GOT3 (cell line): ENCODE measurements around the gene MAP3K13.
"Not testable (repeated sequence)": the region's sequence is repeated elsewhere in the genome, so short reads cannot be mapped to it uniquely, and the experiment has no call there.

ENCODE experiments used
- DNase-seq: peaks from one replicate; lab custom pipeline; 2025; ENCODE audit warnings: mixed read lengths; lab: John Stamatoyannopoulos, UW

The MAP3K13 gene

DNA sequence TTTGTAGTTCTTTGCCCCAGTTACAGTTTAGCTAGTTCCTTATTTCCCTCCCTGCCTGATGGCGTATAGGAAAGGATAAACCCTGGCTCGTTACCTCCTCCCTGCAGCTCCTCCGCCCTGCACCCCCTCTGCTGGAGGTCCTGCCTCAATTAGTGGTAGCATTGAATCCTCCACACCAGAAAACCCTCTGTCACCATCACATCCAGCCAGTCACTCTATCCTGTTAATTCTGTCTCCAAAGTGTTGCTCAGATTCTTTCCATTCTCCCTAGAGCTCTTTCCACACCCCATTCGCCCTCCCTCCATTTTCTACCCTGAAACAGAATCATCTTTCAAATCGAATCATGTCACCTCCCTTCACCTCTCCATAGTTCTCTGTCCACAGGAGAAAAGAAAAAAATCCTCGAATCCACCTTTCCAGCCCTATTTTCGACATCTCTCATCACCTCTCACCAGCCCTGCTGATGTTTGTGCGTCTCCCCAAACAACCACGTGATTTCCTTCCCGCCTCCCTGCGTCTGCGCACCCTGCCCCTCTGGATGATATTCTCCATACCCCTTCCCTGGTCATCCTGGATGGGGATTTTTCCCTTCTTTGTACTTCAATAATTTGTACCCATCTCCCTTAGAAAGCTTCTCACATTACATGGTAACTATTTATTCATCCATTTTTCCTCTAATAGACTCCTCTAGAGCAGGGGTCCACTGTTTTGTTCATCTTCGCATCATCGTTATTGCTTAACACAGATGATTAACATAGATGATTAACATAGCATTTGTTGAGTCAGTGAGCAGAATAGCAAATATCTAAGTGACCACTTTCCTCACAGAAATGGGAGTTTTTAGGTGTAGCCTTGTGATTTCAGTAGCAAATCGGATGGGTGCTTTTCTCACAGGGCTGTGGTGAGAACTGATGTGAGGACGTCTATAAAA is 37.1 kb downstream of the MAP3K13 start:
- no peak for DNase-seq

DNA sequence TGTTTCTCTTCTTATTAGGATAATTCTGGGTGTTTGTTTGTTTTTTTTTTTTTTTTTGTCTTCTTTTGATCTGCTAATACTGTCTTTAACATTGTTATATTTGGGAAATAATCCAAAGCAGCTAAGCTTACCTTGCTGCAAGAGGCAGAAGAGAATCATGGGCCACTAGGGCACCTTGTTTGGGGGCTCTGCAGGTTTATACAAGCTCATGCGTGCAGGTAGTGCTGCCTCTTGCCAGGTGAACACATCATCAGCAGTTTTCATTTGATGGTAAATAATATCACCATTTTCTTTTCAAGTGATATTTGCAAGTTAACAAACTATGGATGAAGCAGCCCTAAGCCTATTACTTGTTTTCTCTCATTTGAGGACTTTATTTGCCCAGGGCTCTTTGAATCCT is 37.9 kb downstream of the MAP3K13 start:
- DNase-seq: no peak

- no peak for DNase-seq
Measured at GRCh38 chr3:185401319-185401955, 38.5 kb downstream of the MAP3K13 start.

DNA sequence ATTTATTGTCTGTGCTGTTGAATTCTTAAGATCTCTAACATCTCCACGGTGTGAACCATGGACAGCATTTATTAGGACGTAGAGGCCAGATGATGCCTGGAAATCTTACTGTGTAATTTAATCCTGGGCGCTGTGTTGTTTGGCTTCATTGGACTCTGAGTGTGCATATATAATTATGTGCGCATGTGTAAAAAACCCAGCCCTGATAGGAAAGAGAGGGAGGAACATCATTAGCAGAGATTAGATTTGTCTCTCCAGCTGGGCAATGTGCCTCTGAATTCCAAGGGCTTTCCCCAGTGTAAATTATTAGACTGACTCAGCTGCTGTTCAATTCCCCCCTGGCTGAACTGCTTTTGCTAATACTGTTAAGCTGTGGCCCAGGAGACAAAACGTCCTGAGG is 39.6 kb downstream of the MAP3K13 start:
- no peak for DNase-seq

GRCh38 chr3:185403002-185403401 is 40.1 kb downstream of the MAP3K13 start:
- DNase-seq: no peak

DNA sequence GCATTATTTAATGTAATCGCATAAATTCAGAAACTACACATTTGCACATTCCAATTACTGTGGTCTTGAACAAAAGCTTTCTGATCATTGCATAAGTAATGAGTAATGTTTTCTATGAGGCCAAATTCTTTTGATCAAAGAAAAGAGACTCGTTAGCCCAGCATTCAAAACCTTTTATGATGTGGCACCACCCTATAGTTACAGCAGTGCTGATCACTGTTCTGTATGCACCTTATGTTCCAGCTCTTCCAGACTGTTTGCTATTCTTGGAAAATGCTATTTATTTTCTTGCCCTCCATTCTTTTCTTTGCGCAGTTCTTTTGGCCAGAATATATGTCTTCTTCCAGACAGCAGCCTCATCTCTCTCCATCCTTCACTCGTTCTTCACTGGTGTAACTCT is 42.3 kb downstream of the MAP3K13 start:
- DNase-seq: no peak

- no peak for DNase-seq
Measured at GRCh38 chr3:185405664-185406063, 42.7 kb downstream of the MAP3K13 start.

DNA sequence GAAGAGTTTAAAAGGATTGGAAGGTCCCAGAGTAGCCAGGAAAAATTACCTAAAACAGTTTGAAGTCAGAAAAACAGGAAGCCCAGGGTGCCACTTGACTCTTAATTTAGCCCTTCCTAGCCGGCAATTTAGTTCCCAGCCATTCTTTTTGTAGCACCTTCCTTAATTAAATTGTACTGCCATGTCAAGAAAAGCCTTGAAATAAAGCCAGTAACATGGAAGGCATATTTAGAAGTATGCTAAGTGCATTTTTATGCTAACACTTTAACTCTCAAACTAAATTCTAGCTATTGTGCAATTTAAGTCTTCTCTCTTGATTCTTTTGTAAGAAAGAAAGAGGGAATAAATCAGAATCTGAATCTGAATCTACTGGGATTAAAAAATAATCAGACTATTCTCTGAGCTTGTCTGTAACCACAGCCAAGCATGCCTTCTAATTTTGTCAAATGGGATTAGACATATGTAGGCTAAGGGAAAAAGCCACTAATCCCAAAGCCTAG is 43.2 kb downstream of the MAP3K13 start:
- no peak for DNase-seq

DNA sequence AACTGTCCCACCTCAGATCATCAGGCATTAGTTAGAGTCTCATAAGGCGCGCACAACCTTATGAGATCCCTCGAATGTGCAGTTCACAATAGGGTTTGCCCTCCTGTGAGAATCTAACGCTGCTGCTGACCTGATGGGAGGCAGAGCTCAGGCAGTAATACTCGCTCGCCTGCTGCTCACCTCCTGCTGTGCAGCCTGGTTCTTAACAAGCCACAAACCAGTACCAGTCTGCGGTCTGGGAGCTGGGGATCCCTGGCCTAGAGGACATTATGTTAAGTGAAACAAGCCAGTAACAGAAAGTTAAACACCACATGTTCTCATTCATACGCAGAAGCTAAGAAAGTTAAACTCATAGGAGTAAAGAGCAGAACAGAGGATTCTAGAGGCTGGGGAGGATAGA is 47.0 kb downstream of the MAP3K13 start:
- DNase-seq: no peak

DNA sequence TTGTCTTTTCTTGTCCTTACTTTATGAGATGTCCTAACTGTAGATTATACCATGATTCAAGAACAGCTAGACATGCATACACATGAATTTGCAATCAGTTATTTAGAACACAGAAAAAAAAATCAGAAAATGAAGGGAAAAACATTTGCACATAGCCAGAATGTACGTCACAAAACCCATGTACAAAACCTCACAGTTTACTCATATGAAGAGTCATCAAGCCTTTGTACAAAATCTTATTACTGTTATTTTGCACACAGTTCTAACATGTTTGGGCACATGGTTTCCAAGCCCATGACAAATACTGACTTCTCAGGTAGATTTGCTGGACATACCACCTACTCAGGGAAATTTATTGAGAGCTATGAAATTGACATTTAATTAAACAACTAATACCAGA is 48.2 kb downstream of the MAP3K13 start:
- DNase-seq: no peak

- DNase-seq: no peak
Measured at GRCh38 chr3:185416513-185416912, 53.6 kb downstream of the MAP3K13 start.

GRCh38 chr3:185418561-185418977 is 55.6 kb downstream of the MAP3K13 start:
- not testable (repeated sequence) for DNase-seq

DNA sequence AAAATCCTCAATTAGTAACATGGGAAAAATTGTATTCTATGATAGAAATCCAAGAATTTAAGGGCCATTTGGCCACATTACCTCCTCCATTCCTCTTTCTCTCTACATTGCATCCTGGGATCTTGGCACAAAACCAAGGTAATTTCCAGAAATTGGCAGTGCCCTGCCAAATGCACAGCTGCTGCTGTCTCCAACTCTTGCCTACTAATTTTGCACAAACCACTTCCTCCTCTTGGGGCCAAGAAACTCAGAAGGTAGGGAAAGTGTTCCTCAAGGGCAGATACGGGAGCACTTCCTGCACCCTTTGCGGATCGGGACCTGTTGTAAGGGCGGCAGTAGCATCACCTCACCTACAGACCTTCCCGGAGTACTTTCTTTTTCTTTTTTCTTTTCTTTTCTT is 57.8 kb downstream of the MAP3K13 start:
- no peak for DNase-seq

GRCh38 chr3:185421577-185422232 is 58.8 kb downstream of the MAP3K13 start:
- no peak for DNase-seq

DNA sequence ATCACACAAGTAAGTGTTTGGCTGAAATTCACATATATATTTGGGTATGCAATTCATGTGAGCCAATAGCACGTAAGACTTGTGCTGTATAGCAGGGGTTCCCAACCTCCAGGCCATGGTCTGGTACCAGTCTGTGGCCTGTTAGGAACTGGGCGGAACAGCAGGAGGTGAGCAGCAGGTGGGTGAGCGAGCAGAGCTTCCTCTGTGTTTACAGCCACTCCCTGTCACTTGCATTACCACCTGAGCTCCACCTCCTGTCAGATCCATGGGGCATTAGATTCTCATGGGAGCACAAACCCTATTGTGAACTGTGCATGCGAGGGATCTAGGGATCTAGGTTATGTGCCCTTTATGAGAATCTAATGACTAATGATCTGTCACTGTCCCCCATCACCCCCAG is 59.7 kb downstream of the MAP3K13 start:
- DNase-seq: no peak

DNA sequence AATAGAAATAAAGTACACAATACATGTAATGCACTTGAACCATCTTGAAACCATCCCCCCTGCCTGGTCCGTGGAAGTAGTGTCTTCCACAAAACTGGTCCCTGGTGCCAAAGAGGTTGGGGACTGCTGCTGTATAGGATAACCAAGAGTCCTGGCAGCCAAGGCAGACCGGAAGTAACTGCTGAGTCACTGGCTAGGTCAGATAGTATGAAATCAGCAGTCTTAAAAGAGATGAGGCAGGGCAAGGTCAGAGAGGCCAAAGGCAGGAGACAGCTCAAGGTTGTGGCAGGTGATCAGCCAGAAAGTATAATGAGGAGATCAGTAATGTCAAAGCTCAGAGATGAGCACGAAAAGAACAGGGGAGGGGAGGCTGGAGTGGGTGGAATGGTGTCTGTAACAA is 60.2 kb downstream of the MAP3K13 start:
- DNase-seq: no peak

GRCh38 chr3:185424435-185424834 is 61.5 kb downstream of the MAP3K13 start:
- no peak for DNase-seq

DNA sequence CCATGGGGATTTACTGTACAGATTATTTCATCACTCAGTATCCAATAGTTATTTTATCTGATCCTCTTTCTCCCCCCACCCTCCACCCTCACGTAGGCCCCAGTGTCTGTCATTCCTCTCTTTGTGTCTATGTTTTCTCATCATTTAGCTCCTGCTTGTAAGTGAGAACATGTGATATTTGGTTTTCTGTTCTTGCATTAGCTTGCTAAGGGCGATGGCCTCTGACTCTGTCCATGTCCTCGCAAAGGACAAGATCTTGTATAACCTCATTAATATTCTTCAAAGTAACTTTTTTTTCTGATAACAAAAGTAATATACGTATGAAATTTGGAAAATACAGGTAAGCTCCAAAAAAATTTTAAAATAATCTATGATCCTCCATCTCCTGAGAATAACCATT is 67.4 kb downstream of the MAP3K13 start:
- DNase-seq: no peak

- no peak for DNase-seq
Measured at GRCh38 chr3:185439745-185440466, 77.0 kb downstream of the MAP3K13 start.

- DNase-seq: no peak
Measured at GRCh38 chr3:185442031-185442430, 79.1 kb downstream of the MAP3K13 start.

- no peak for DNase-seq
Measured at GRCh38 chr3:185444329-185444728, 81.4 kb downstream of the MAP3K13 start.

DNA sequence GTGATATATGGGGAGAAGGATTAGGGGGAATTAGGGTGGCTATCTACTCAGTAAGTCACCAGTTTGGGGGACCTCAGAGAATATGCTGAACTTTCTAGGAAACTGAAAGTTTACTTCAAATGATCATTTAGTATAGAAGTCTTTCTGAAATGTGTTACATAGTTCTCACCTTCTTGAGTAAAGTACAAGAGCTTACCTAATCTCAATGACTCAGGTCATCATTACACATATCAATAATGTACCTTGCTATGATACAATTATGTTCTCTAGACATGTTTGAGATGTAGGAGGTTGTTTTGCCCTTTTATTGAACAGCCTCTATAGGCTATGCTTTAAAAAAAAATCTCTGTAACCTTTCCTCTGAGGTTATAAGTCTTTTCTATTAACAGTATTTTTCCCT is 85.2 kb downstream of the MAP3K13 start:
- DNase-seq: no peak
